HL-60 (cell line): ENCODE measurements around the gene ERCC3.

Source experiments
- GABPA ChIP-seq: IDR thresholded peaks from 2 replicates; pipeline ENCODE4 v1.6.1; 2012; ENCODE audit warnings: low read depth
- POLR2AphosphoS5 ChIP-seq: IDR thresholded peaks from 2 replicates; pipeline ENCODE4 v1.6.1; 2012; ENCODE audit warnings: low read depth
- SPI1 ChIP-seq: IDR thresholded peaks from 2 replicates; pipeline ENCODE4 v1.6.1; 2012; ENCODE audit warnings: low read depth, mild to moderate bottlenecking, borderline replicate concordance
- TF ChIP-seq, protein P1 (sequence below): IDR thresholded peaks from 2 replicates; pipeline ENCODE4 v1.6.1; 2012; ENCODE audit warnings: low read depth; ENCODE audit not compliant: insufficient replicate concordance
- TF ChIP-seq, protein P2 (sequence below): IDR thresholded peaks from one replicate; pipeline ENCODE4 v1.5.1; 2011; ENCODE audit warnings: low read length, control low read depth, inconsistent platforms; ENCODE audit not compliant: insufficient read depth

DNA sequence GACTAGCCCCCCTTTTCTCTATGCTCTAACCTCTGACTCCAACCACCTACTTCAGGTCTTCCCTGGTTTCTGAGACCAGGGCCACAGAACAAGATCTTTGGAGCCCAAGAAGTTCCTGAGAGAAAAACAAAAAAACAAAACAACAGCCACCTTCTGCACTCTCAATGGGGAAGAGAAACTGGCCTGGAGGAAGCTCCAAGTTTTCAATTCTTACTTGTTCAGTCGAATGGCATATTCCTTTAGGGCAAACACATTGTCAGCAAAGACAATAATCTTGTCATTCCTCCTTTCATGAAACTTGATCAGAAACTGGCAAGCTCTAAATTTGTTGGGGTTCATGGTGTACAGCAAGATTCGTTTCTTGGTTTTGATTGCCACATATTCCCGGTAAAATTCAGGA, 15.0 kb downstream of the ERCC3 start:
- TF ChIP-seq, protein P1, sequence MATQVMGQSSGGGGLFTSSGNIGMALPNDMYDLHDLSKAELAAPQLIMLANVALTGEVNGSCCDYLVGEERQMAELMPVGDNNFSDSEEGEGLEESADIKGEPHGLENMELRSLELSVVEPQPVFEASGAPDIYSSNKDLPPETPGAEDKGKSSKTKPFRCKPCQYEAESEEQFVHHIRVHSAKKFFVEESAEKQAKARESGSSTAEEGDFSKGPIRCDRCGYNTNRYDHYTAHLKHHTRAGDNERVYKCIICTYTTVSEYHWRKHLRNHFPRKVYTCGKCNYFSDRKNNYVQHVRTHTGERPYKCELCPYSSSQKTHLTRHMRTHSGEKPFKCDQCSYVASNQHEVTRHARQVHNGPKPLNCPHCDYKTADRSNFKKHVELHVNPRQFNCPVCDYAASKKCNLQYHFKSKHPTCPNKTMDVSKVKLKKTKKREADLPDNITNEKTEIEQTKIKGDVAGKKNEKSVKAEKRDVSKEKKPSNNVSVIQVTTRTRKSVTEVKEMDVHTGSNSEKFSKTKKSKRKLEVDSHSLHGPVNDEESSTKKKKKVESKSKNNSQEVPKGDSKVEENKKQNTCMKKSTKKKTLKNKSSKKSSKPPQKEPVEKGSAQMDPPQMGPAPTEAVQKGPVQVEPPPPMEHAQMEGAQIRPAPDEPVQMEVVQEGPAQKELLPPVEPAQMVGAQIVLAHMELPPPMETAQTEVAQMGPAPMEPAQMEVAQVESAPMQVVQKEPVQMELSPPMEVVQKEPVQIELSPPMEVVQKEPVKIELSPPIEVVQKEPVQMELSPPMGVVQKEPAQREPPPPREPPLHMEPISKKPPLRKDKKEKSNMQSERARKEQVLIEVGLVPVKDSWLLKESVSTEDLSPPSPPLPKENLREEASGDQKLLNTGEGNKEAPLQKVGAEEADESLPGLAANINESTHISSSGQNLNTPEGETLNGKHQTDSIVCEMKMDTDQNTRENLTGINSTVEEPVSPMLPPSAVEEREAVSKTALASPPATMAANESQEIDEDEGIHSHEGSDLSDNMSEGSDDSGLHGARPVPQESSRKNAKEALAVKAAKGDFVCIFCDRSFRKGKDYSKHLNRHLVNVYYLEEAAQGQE, result no peak
- TF ChIP-seq, protein P2, sequence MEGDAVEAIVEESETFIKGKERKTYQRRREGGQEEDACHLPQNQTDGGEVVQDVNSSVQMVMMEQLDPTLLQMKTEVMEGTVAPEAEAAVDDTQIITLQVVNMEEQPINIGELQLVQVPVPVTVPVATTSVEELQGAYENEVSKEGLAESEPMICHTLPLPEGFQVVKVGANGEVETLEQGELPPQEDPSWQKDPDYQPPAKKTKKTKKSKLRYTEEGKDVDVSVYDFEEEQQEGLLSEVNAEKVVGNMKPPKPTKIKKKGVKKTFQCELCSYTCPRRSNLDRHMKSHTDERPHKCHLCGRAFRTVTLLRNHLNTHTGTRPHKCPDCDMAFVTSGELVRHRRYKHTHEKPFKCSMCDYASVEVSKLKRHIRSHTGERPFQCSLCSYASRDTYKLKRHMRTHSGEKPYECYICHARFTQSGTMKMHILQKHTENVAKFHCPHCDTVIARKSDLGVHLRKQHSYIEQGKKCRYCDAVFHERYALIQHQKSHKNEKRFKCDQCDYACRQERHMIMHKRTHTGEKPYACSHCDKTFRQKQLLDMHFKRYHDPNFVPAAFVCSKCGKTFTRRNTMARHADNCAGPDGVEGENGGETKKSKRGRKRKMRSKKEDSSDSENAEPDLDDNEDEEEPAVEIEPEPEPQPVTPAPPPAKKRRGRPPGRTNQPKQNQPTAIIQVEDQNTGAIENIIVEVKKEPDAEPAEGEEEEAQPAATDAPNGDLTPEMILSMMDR, result no peak
- no peak for TF ChIP-seq POLR2AphosphoS5
- TF ChIP-seq SPI1, result no peak
- no peak for TF ChIP-seq GABPA
